WTC11 (cell line): ENCODE results near the gene FANCE. TPM values are rescaled to one million over a fixed set of nuclear protein-coding genes. Genes with fewer than 3 reads are reported as not detected.
A peak's percentile ranks its signal among the peaks of the same experiment; 100 is the strongest.
"Not testable (repeated sequence)": the region's sequence is repeated elsewhere in the genome, so short reads cannot be mapped to it uniquely, and the experiment has no call there.

ENCODE experiments used
- ATAC-seq: fragments of 200-7000 bp; cut with Tn5 transposase; 2 replicates; pipeline ENCODE4 v1.10.0; 2021; ENCODE audit warnings: mild to moderate bottlenecking, moderate library complexity
- CTCF ChIA-PET: fragments of 300-600 bp; sonication (Branson Sonifier 250); formaldehyde crosslinking; loops from one replicate; lab custom pipeline; 2021; ENCODE audit warnings: antibody characterized with exemption; lab: Charles Lee
- POLR2A ChIA-PET: fragments of 350-600 bp; sonication (Branson Sonifier 250); formaldehyde crosslinking; loops from one replicate; lab custom pipeline; 2021; ENCODE audit warnings: antibody characterized with exemption; lab: Charles Lee
- DNase-seq: peaks from one replicate; pipeline ENCODE4 v3.0.0; 2021; ENCODE audit warnings: low spot score
- H3K27ac Mint-ChIP-seq: 2 replicates; pipeline ENCODE4 v1.8.0; 2021; ENCODE audit warnings: mixed read lengths
- H3K27me3 Mint-ChIP-seq: 2 replicates; pipeline ENCODE4 v1.8.0; 2021; ENCODE audit warnings: low read depth, mild to moderate bottlenecking, moderate library complexity, mixed read lengths
- H3K36me3 Mint-ChIP-seq: 2 replicates; pipeline ENCODE4 v1.8.0; 2021; ENCODE audit warnings: mixed read lengths
- H3K4me1 Mint-ChIP-seq: 2 replicates; pipeline ENCODE4 v1.8.0; 2022; ENCODE audit warnings: mixed read lengths
- H3K4me3 Mint-ChIP-seq: 2 replicates; pipeline ENCODE4 v1.8.0; 2021; ENCODE audit warnings: mild to moderate bottlenecking, moderate library complexity, mixed read lengths
- H3K9me3 Mint-ChIP-seq: 2 replicates; pipeline ENCODE4 v1.8.0; 2021; ENCODE audit warnings: mixed read lengths
- E2F1 ChIP-seq: sonication (generic); formaldehyde crosslinking; IDR thresholded peaks from 2 replicates; pipeline ENCODE4 v1.8.0; 2022; ENCODE audit warnings: mild to moderate bottlenecking, missing genetic modification reagents
- ETV6 ChIP-seq: sonication (generic); formaldehyde crosslinking; IDR thresholded peaks from 2 replicates; pipeline ENCODE4 v1.8.1; 2022; ENCODE audit warnings: mild to moderate bottlenecking, missing genetic modification reagents
- FOXJ3 ChIP-seq: sonication (generic); formaldehyde crosslinking; IDR thresholded peaks from 2 replicates; pipeline ENCODE4 v1.9.0; 2021; ENCODE audit warnings: missing genetic modification reagents, mild to moderate bottlenecking, borderline replicate concordance
- GTF2I ChIP-seq: fragments of 250-450 bp; sonication (Bioruptor Pico); conservative IDR thresholded peaks from 2 replicates; pipeline ENCODE4 v1.4.0; 2021; ENCODE audit warnings: mild to moderate bottlenecking
- HMGA2 ChIP-seq: fragments of 250-450 bp; sonication (Bioruptor Pico); IDR thresholded peaks from 2 replicates; pipeline ENCODE4 v1.4.0; 2021; ENCODE audit warnings: mild to moderate bottlenecking, moderate library complexity
- HMGXB4 ChIP-seq: sonication (generic); formaldehyde crosslinking; IDR thresholded peaks from 2 replicates; pipeline ENCODE4 v1.8.1; 2023; ENCODE audit warnings: mild to moderate bottlenecking, moderate library complexity, missing genetic modification reagents
- MLX ChIP-seq: sonication (generic); formaldehyde crosslinking; IDR thresholded peaks from 2 replicates; pipeline ENCODE4 v1.8.1; 2023; ENCODE audit warnings: mild to moderate bottlenecking, missing genetic modification reagents, moderate library complexity
- NR3C1 ChIP-seq: sonication (generic); formaldehyde crosslinking; conservative IDR thresholded peaks from 2 replicates; pipeline ENCODE4 v1.8.1; 2023; ENCODE audit warnings: low read depth, mild to moderate bottlenecking, missing genetic modification reagents
- SP1 ChIP-seq: sonication (generic); formaldehyde crosslinking; conservative IDR thresholded peaks from 2 replicates; pipeline ENCODE4 v1.8.1; 2022; ENCODE audit warnings: missing genetic modification reagents
- TP53 ChIP-seq: sonication (generic); formaldehyde crosslinking; IDR thresholded peaks from 2 replicates; pipeline ENCODE4 v1.8.1; 2023; ENCODE audit warnings: mild to moderate bottlenecking, missing genetic modification reagents
- USF2 ChIP-seq: sonication (generic); formaldehyde crosslinking; IDR thresholded peaks from 2 replicates; pipeline ENCODE4 v1.8.1; 2023; ENCODE audit warnings: mild to moderate bottlenecking, missing genetic modification reagents, moderate library complexity
- ZNF121 ChIP-seq: sonication (generic); formaldehyde crosslinking; IDR thresholded peaks from 2 replicates; pipeline ENCODE4 v1.8.0; 2023; ENCODE audit warnings: missing genetic modification reagents
- ZNF317 ChIP-seq: sonication (generic); formaldehyde crosslinking; IDR thresholded peaks from 2 replicates; pipeline ENCODE4 v1.8.1; 2023; ENCODE audit warnings: low read depth, mild to moderate bottlenecking, moderate library complexity, missing genetic modification reagents, borderline replicate concordance
- ZNF396 ChIP-seq: fragments of 250-450 bp; sonication (Bioruptor Pico); IDR thresholded peaks from 2 replicates; pipeline ENCODE4 v1.8.0; 2021; ENCODE audit warnings: mild to moderate bottlenecking, moderate library complexity, borderline replicate concordance
- ZNF416 ChIP-seq: fragments of 250-450 bp; sonication (Bioruptor Pico); IDR thresholded peaks from 2 replicates; pipeline ENCODE4 v1.9.0; 2021; ENCODE audit warnings: mild to moderate bottlenecking, inconsistent platforms
- ZNF425 ChIP-seq: fragments of 250-450 bp; sonication (Bioruptor Pico); conservative IDR thresholded peaks from 2 replicates; pipeline ENCODE4 v1.9.0; 2021; ENCODE audit warnings: mild to moderate bottlenecking
- total RNA-seq: library from RNA; stranded (reverse); gene quantifications from 3 replicates; pipeline ENCODE4 v1.2.3, GENCODE V29; 2021

FANCE gene
- total RNA-seq, 1 experiment from 2014 or later: 22.3 TPM

GRCh38 chr6:35436071-35436857, 15.9 kb upstream of the FANCE start:
- peak; percentile 38 for DNase-seq
- CTCF ChIA-PET: interaction anchor here (1.0 to 3.5 kb wide), 7 partner anchors 8 to 116 kb away, joined by 3 to 17 read pairs (median 6); partner anchors contain the start of gene PPARD
- no peaks in the 10 kb centered on the region for H3K27me3 Mint-ChIP-seq
- ATAC-seq: peak; percentile 74
- TF ChIP-seq GTF2I (CRISPR knock-in tag): no peak
- TF ChIP-seq E2F1: no peak
- TF ChIP-seq ZNF396 (CRISPR knock-in tag): no peak
- no peak for TF ChIP-seq HMGA2 (CRISPR knock-in tag)
- TF ChIP-seq SP1: no peak
- TF ChIP-seq USF2 (CRISPR knock-in tag): no peak
- no peak for TF ChIP-seq ZNF416
- TF ChIP-seq ZNF317 (CRISPR knock-in tag): no peak
- TF ChIP-seq TP53 (CRISPR knock-in tag): no peak
- TF ChIP-seq HMGXB4 (CRISPR knock-in tag): no peak
- TF ChIP-seq ZNF425 (CRISPR knock-in tag): no peak
- no peak for TF ChIP-seq FOXJ3 (CRISPR knock-in tag)
- no peak for TF ChIP-seq NR3C1 (CRISPR knock-in tag)
- TF ChIP-seq ETV6 (CRISPR knock-in tag): no peak
- TF ChIP-seq MLX (CRISPR knock-in tag): no peak
- TF ChIP-seq, all 79 proteins: peak for 0
- Mint-ChIP-seq H3K36me3 (no peaks in the 10 kb centered on the region), H3K9me3 (no peaks in the 10 kb centered on the region), H3K27ac (no peak overlapping the region), H3K4me1 (peaks cover 3% of the 10 kb centered on the region; the same call in 1 of the 2 replicates), H3K4me3 (no peak overlapping the region)
- POLR2A ChIA-PET: interaction anchor here (0.6 kb wide), 2 partner anchors 111 to 487 kb away, joined by 4 read pairs; no protein-coding TSS in a partner anchor

GRCh38 chr6:35438378-35439065, 13.6 kb upstream of the FANCE start:
- not testable (repeated sequence) for H3K27me3 Mint-ChIP-seq, H3K36me3 Mint-ChIP-seq

More at GRCh38 chr6:35438378-35439065, 13.6 kb upstream of the FANCE start:
- not testable (repeated sequence) for H3K4me1 Mint-ChIP-seq, ATAC-seq, DNase-seq, H3K4me3 Mint-ChIP-seq, H3K9me3 Mint-ChIP-seq, H3K27ac Mint-ChIP-seq
- TF ChIP-seq GTF2I (CRISPR knock-in tag): 0 out of 2 replicates have a peak, but pooled peaks have one; percentile 14
- peak; percentile 65; the same call in 1 of the 2 replicates for TF ChIP-seq ZNF121
- ChIA-PET POLR2A (interaction anchor here (1.6 kb wide), 1 partner anchor 10 kb away, joined by 7 read pairs; no protein-coding TSS in a partner anchor), CTCF (interaction anchor here (1.0 to 2.2 kb wide), 2 partner anchors 11 to 23 kb away, joined by 3 to 13 read pairs; no protein-coding TSS in a partner anchor)
